K562 (cell line): ENCODE measurements around the gene RIC8B. TPM values are rescaled to one million over a fixed set of nuclear protein-coding genes. Genes with fewer than 3 reads are reported as not detected.

Experiments
- ATAC-seq: fragments of 200-7000 bp; cut with Tn5 transposase; 3 replicates; pipeline ENCODE4 v1.9.1; 2020; ENCODE audit warnings: moderate library complexity
- BruUV-seq: library from RNA; stranded (reverse); fragments of 400-500 nt; replicated peaks from 2 replicates; lab custom pipeline; 2021; lab: Mats Ljungman, UMichigan
- CTCF ChIA-PET: fragments of 300-600 bp; formaldehyde crosslinking; extraction: SDS; loops from one replicate; lab custom pipeline; 2021; ENCODE audit warnings: low intra/inter-chr PET ratio; lab: Yijun Ruan, JAX
- POLR2A ChIA-PET: fragments of 300-600, 350-650 bp; sonication (Branson Sonifier 250); formaldehyde crosslinking; extraction: SDS; loops from one replicate; lab custom pipeline; 2021; ENCODE audit warnings: antibody characterized with exemption, inconsistent platforms; lab: Yijun Ruan, JAX
- DNase-seq, 4 experiments: peaks; one replicate each; pipeline versions ENCODE4 v3.0.0 to v3.0.0-alpha.2; 2011 to 2018; ENCODE audit warnings: low spot score in 3 of 4, mixed read lengths in 3 of 4; ENCODE audit errors: extremely low read depth in 1 of 4
- FAIRE-seq: peaks from 2 replicates; lab custom pipeline; 2011; peaks lifted over from hg19 to GRCh38; lab: Jason Lieb, UNC
- H2AFZ ChIP-seq: 2 replicates; pipeline ENCODE4 v1.6.0; 2011; ENCODE audit warnings: low read depth, low read length, control low read depth, inconsistent platforms
- H3K27ac ChIP-seq: fragments of 200-600 bp; 3 replicates; pipeline ENCODE4 v1.8.0; 2011; ENCODE audit warnings: low read depth, mild to moderate bottlenecking, control low read depth, inconsistent platforms, low read length, moderate library complexity, mixed read lengths; ENCODE audit errors: extremely low read depth
- H3K27me3 ChIP-seq, 2 experiments: fragments of 300-600 bp in 1 of 2; 2 replicates in 1 of 2; 3 replicates in 1 of 2; pipeline versions ENCODE4 v1.6.0 to v1.8.0; 2011; ENCODE audit warnings: inconsistent platforms in 2 of 2, low read length in 2 of 2, mild to moderate bottlenecking in 1 of 2, mixed read lengths in 1 of 2, moderate library complexity in 1 of 2; ENCODE audit not compliant: control insufficient read depth in 2 of 2, insufficient read depth in 2 of 2
- H3K36me3 ChIP-seq: fragments of 300-600 bp; 3 replicates; pipeline ENCODE4 v1.8.0; 2011; ENCODE audit warnings: mild to moderate bottlenecking, low read length, inconsistent platforms; ENCODE audit not compliant: control insufficient read depth, insufficient read depth
- H3K4me1 ChIP-seq, 2 experiments: fragments of 200-600 bp in 1 of 2; replicated peaks in 1 of 2; 2 replicates in 1 of 2; 3 replicates in 1 of 2; pipeline versions ENCODE4 v1.5.1 to v1.8.0; 2011; ENCODE audit warnings: inconsistent platforms in 2 of 2, low read length in 2 of 2, mild to moderate bottlenecking in 1 of 2, mixed read lengths in 1 of 2, moderate library complexity in 1 of 2; ENCODE audit not compliant: control insufficient read depth in 2 of 2, insufficient read depth in 2 of 2
- H3K4me2 ChIP-seq: 2 replicates; pipeline ENCODE4 v1.6.1; 2011; ENCODE audit warnings: low read length, control low read depth, inconsistent platforms, mixed read lengths; ENCODE audit not compliant: insufficient read depth
- H3K4me3 ChIP-seq: fragments of 200-600 bp; sonication (generic), shearing (Covaris generic); 2 replicates; pipeline ENCODE4 v1.5.1; 2016; ENCODE audit warnings: control low read depth, inconsistent platforms
- H3K79me2 ChIP-seq: fragments of 200-600 bp; 3 replicates; pipeline ENCODE4 v1.8.0; 2011; ENCODE audit warnings: low read length, inconsistent platforms; ENCODE audit not compliant: control insufficient read depth, insufficient read depth
- H3K9ac ChIP-seq, 2 experiments: 2 replicates each; pipeline versions ENCODE4 v1.6.0 to v1.6.1; 2011; ENCODE audit warnings: low read depth in 2 of 2, low read length in 2 of 2, control low read depth in 1 of 2, inconsistent platforms in 1 of 2, mild to moderate bottlenecking in 1 of 2, mixed read lengths in 1 of 2; ENCODE audit not compliant: insufficient read depth in 1 of 2
- H3K9me1 ChIP-seq: one replicate; pipeline ENCODE4 v1.6.0; 2011; ENCODE audit warnings: inconsistent platforms, mild to moderate bottlenecking, low read length, moderate library complexity; ENCODE audit not compliant: control insufficient read depth, insufficient read depth
- H3K9me3 ChIP-seq: replicated peaks from 2 replicates; pipeline ENCODE4 v1.5.1; 2011; ENCODE audit warnings: low read depth, low read length, inconsistent platforms; ENCODE audit not compliant: control insufficient read depth, insufficient read depth
- H4K20me1 ChIP-seq: replicated peaks from 2 replicates; pipeline ENCODE4 v1.6.1; 2011; ENCODE audit warnings: low read length, inconsistent platforms, mixed read lengths; ENCODE audit not compliant: control insufficient read depth, insufficient read depth
- ASH1L ChIP-seq: fragments of 450-650 bp; IDR thresholded peaks from 2 replicates; pipeline ENCODE4 v1.6.1; 2018; ENCODE audit warnings: borderline replicate concordance, mild to moderate bottlenecking, low read depth; ENCODE audit not compliant: partially characterized antibody
- BHLHE40 ChIP-seq: IDR thresholded peaks from 2 replicates; pipeline ENCODE4 v1.6.1; 2011; ENCODE audit warnings: low read length, improper control_type of control experiment
- ETV6 ChIP-seq, 3 experiments: fragments of 150-350 bp in 1 of 3; sonication (generic) in 1 of 3; formaldehyde crosslinking in 1 of 3; IDR thresholded peaks; 2 replicates each; pipeline versions ENCODE4 v1.6.1 to v1.8.0; 2014 to 2022; ENCODE audit warnings: borderline replicate concordance in 2 of 3, low read depth in 2 of 3, antibody characterized with exemption in 1 of 3, low read length in 1 of 3, mild to moderate bottlenecking in 1 of 3, missing genetic modification reagents in 1 of 3
- MAFF ChIP-seq: IDR thresholded peaks from 2 replicates; pipeline ENCODE4 v1.6.1; 2012; ENCODE audit warnings: low read length, improper control_type of control experiment
- MAFG ChIP-seq: fragments of 450-650 bp; conservative IDR thresholded peaks from 2 replicates; pipeline ENCODE4 v1.6.1; 2016; ENCODE audit warnings: missing genetic modification characterization, missing compliant biosample characterization
- NEUROD1 ChIP-seq: fragments of 150-350 bp; IDR thresholded peaks from 2 replicates; pipeline ENCODE4 v1.6.1; 2014; ENCODE audit warnings: borderline replicate concordance, low read length, low read depth; ENCODE audit not compliant: partially characterized antibody
- OTX1 ChIP-seq: fragments of 450-650 bp; formaldehyde crosslinking; IDR thresholded peaks from 2 replicates; pipeline ENCODE4 v1.4.0; 2022; ENCODE audit warnings: mild to moderate bottlenecking
- PYGO2 ChIP-seq: fragments of 450-650 bp; IDR thresholded peaks from 2 replicates; pipeline ENCODE4 v1.6.1; 2016; ENCODE audit warnings: mild to moderate bottlenecking, missing genetic modification characterization, moderate library complexity, missing compliant biosample characterization
- SRF ChIP-seq, 2 experiments: fragments of 250-450, 450-650 bp in 1 of 2; sonication (Bioruptor Pico) in 1 of 2; sonication (generic) in 1 of 2; formaldehyde crosslinking; IDR thresholded peaks; 2 replicates each; pipeline versions ENCODE4 v1.5.0 to v1.5.1; 2020 to 2022; ENCODE audit warnings: mild to moderate bottlenecking in 1 of 2, missing genetic modification reagents in 1 of 2
- SRSF3 ChIP-seq: fragments of 200-400 bp; formaldehyde crosslinking; IDR thresholded peaks from 2 replicates; pipeline ENCODE4 v1.6.1; 2016; ENCODE audit warnings: mild to moderate bottlenecking, low read length, moderate library complexity; ENCODE audit not compliant: insufficient read depth
- TCF3 ChIP-seq: sonication (generic); formaldehyde crosslinking; IDR thresholded peaks from 2 replicates; pipeline ENCODE4 v1.4.0; 2020; ENCODE audit warnings: mild to moderate bottlenecking, missing genetic modification reagents
- ZBTB8A ChIP-seq: fragments of 450-650 bp; IDR thresholded peaks from 2 replicates; pipeline ENCODE4 v1.6.1; 2018; ENCODE audit warnings: mild to moderate bottlenecking, moderate library complexity; ENCODE audit not compliant: partially characterized antibody
- ZC3H4 ChIP-seq: sonication (generic); formaldehyde crosslinking; IDR thresholded peaks from 2 replicates; pipeline ENCODE4 v1.9.0; 2021; ENCODE audit warnings: missing genetic modification reagents, borderline replicate concordance
- ZNF24 ChIP-seq: fragments of 450-650 bp; IDR thresholded peaks from 2 replicates; pipeline ENCODE4 v1.6.1; 2016
- ZNF644 ChIP-seq: fragments of 200-800 bp; sonication (Bioruptor generic); IDR thresholded peaks from 2 replicates; pipeline ENCODE4 v1.6.1; 2016; ENCODE audit warnings: low read depth, missing genetic modification characterization, missing compliant biosample characterization
- WGBS: fragments of 100-300 bp; shearing (Covaris generic); methylation state at CpG from one replicate; pipeline ENCODE4 v1.1.6; 2016; ENCODE audit warnings: low coverage, mixed read lengths; ENCODE audit not compliant: insufficient coverage; ENCODE audit errors: missing lambda C conversion rate; 5-methylcytosine and 5-hydroxymethylcytosine counted together
- in situ Hi-C: fragments of 300-500 bp; cut with MboI; formaldehyde crosslinking; loops from 4 replicates; pipeline ENCODE4 v1.15.0; 2018; ENCODE audit warnings: inconsistent platforms, mixed read lengths
- intact Hi-C: fragments of 100-400 bp; cut with micrococcal nuclease; formaldehyde crosslinking; loops from 2 replicates; pipeline ENCODE4 v1.14.2; 2022
- polyA plus RNA-seq, 8 experiments: library from polyadenylated mRNA; depleted of rRNA in 4 of 8; stranded (reverse) in 5 of 8; unstranded in 3 of 8; fragments of >200 nt; fragmentation: Nextera tagmentation in 2 of 8; fragmentation: Illumina TruSeq in 1 of 8; extraction: Ambion mirVana in 2 of 8; extraction: Trizol in 1 of 8; gene quantifications; 2 replicates each; pipeline versions ENCODE4 v1.2.1 to v1.2.3, GENCODE V29; 2011 to 2014; ENCODE audit warnings: inconsistent platforms in 1 of 8, missing spikeins in 1 of 8
- total RNA-seq, 7 experiments: library from RNA; depleted of rRNA in 6 of 7; stranded (reverse); fragments of >200 nt in 6 of 7; fragmentation: Illumina TruSeq in 2 of 7; extraction: Trizol in 2 of 7; gene quantifications; 2 replicates each; pipeline versions ENCODE4 v1.2.1 to v1.2.3, GENCODE V29; 2011 to 2021; ENCODE audit warnings: low replicate concordance in 1 of 7

Gene RIC8B
- total and polyA plus RNA-seq, 9 of the 15 experiments (the other 6 are each of a cell fraction or from before 2014, with no cell fraction given): 0.92 to 8.1 (median 4.8) TPM

- Histone ChIP-seq H3K9ac (no peak overlapping the region), H3K36me3 (peaks cover 8% of the 10 kb centered on the region; the same call in 2 of the 3 replicates), H3K79me2 (no peaks in the 10 kb centered on the region), H3K9me1 (no peaks in the 10 kb centered on the region), H3K9me3 (no peaks in the 10 kb centered on the region), H3K4me3 (no peak overlapping the region), H4K20me1 (no peaks in the 10 kb centered on the region; the same call in 1 of the 2 replicates), H3K4me2 (no peak overlapping the region), H3K27me3 (no peaks in the 10 kb centered on the region), H3K27ac (no peak overlapping the region), H3K4me1 (no peaks in the 10 kb centered on the region), H2AFZ (no peak overlapping the region)
- no peak for ATAC-seq
- ChIA-PET CTCF (no interaction called here), POLR2A (no interaction called here)
- BruUV-seq: no TSS peak
- DNase-seq: no peak
- in situ Hi-C loops (no loop called here), intact Hi-C loops (no loop called here)
- no peak for TF ChIP-seq BHLHE40
- no peak for TF ChIP-seq NEUROD1
- no peak for FAIRE-seq
- WGBS: 77% methylated on average over 4 of the region's 4 CpGs
Observed at GRCh38 chr12:106854723-106855122, 80.2 kb downstream of the RIC8B start.

- POLR2A ChIA-PET: interaction anchor here (0.6 to 1.0 kb wide), 2 partner anchors 10 to 13 kb away, joined by 3 to 4 read pairs; no protein-coding TSS in a partner anchor
- Histone ChIP-seq H3K9me3 (no peaks in the 10 kb centered on the region), H3K4me3 (no peak overlapping the region), H3K27me3 (no peaks in the 10 kb centered on the region), H3K27ac (no peak overlapping the region), H3K4me2 (no peak overlapping the region), H4K20me1 (no peaks in the 10 kb centered on the region; the same call in 1 of the 2 replicates), H3K79me2 (no peaks in the 10 kb centered on the region), H3K4me1 (no peaks in the 10 kb centered on the region), H3K36me3 (peaks cover 8% of the 10 kb centered on the region; the same call in 2 of the 3 replicates), H3K9me1 (no peaks in the 10 kb centered on the region), H2AFZ (no peak overlapping the region), H3K9ac (no peak overlapping the region)
- no peak for DNase-seq
- FAIRE-seq: no peak
- in situ Hi-C loops (no loop called here), intact Hi-C loops (no loop called here)
- 54% methylated on average over 2 of the region's 2 CpGs for WGBS
- ATAC-seq: no peak
- no TSS peak for BruUV-seq
- CTCF ChIA-PET: no interaction called here
- TF ChIP-seq ZBTB8A (no peak), ASH1L (no peak), TCF3 (CRISPR knock-in tag) (no peak), MAFF (no peak), ZC3H4 (no peak), ETV6 (IDR thresholded peaks at IDR 0.05; ENCODE audit: borderline replicate concordance in 1 of 2, low read depth in 2 of 2, low read length in 1 of 2) (no peak), ETV6 (CRISPR knock-in tag; IDR thresholded peaks at IDR 0.05; ENCODE audit: borderline replicate concordance) (no peak), ZNF24 (no peak), SRF (CRISPR knock-in tag; IDR thresholded peaks at IDR 0.05) (no peak), PYGO2 (no peak), ZNF644 (tag) (no peak), MAFG (tag) (no peak), SRSF3 (no peak), OTX1 (CRISPR knock-in tag) (no peak)
Observed at GRCh38 chr12:106855221-106855758, 80.8 kb downstream of the RIC8B start.
